Large intestine (tissue), 3 donors: ENCODE results near the gene MNT. TPM values are rescaled to one million over a fixed set of nuclear protein-coding genes. Genes with fewer than 3 reads are reported as not detected.
A peak's percentile ranks its signal among the peaks of the same experiment; 100 is the strongest.

ENCODE experiments used
- DNase-seq, 2 donors: peaks; one replicate each; pipeline versions ENCODE4 v3.0.0 to v3.0.0-alpha.2; 2013
- H3K27ac ChIP-seq: one replicate; pipeline ENCODE4 v1.5.1; 2013; ENCODE audit warnings: low read length
- H3K27me3 ChIP-seq: 2 replicates; pipeline ENCODE4 v1.6.1; 2013; ENCODE audit warnings: low read length; ENCODE audit not compliant: control insufficient read depth, insufficient read depth
- H3K36me3 ChIP-seq: 2 replicates; pipeline ENCODE4 v1.6.1; 2013; ENCODE audit warnings: low read length; ENCODE audit not compliant: control insufficient read depth, insufficient read depth
- H3K4me1 ChIP-seq: one replicate; pipeline ENCODE4 v1.6.1; 2013; ENCODE audit warnings: low read length; ENCODE audit not compliant: control insufficient read depth, insufficient read depth
- H3K4me3 ChIP-seq: one replicate; pipeline ENCODE4 v1.5.1; 2013; ENCODE audit warnings: low read length
- H3K9me3 ChIP-seq: one replicate; pipeline ENCODE4 v1.6.1; 2013; ENCODE audit warnings: mild to moderate bottlenecking, low read depth, low read length, moderate library complexity; ENCODE audit not compliant: control insufficient read depth
- WGBS: methylation state at CpG from one replicate; pipeline ENCODE4 v1.1.5; 2013; ENCODE audit warnings: low lambda C conversion rate; ENCODE audit not compliant: insufficient coverage; 5-methylcytosine and 5-hydroxymethylcytosine counted together
- polyA plus RNA-seq: library from polyadenylated mRNA; unstranded; fragments of 120-200 nt; gene quantifications from one replicate; pipeline ENCODE4 v1.2.1, GENCODE V29; 2013

MNT gene
- polyA plus RNA-seq, 1 donor: 20.3 TPM

- H3K4me3 ChIP-seq: no peak overlapping the region
- no peaks in the 10 kb centered on the region for H3K27me3 ChIP-seq
- H3K36me3 ChIP-seq: peaks cover 30% of the 10 kb centered on the region
- peaks cover 25% of the 10 kb centered on the region for H3K4me1 ChIP-seq
- no peak for DNase-seq
- no CpG with 5 or more reads among the region's 12 CpGs for WGBS
- H3K27ac ChIP-seq: no peak overlapping the region
- no peaks in the 10 kb centered on the region for H3K9me3 ChIP-seq
Observed at GRCh38 chr17:2390199-2390836, 10.5 kb downstream of the MNT start.

- Histone ChIP-seq H3K27me3 (no peaks in the 10 kb centered on the region), H3K36me3 (peaks cover 32% of the 10 kb centered on the region), H3K9me3 (no peaks in the 10 kb centered on the region), H3K4me3 (no peak overlapping the region), H3K27ac (no peak overlapping the region), H3K4me1 (peaks cover 13% of the 10 kb centered on the region)
- no CpG with 5 or more reads among the region's 15 CpGs for WGBS
- DNase-seq: no peak
Observed at GRCh38 chr17:2388683-2389055, 12.2 kb downstream of the MNT start.

GRCh38 chr17:2388020-2388682, 12.7 kb downstream of the MNT start:
- Histone ChIP-seq H3K27ac (no peak overlapping the region), H3K9me3 (no peaks in the 10 kb centered on the region), H3K36me3 (peaks cover 32% of the 10 kb centered on the region), H3K4me1 (peaks cover 16% of the 10 kb centered on the region), H3K27me3 (no peaks in the 10 kb centered on the region), H3K4me3 (no peak overlapping the region)
- no CpG with 5 or more reads among the region's 21 CpGs for WGBS
- no peak for DNase-seq

GRCh38 chr17:2387086-2388019, 13.5 kb downstream of the MNT start:
- H3K4me1 ChIP-seq: peaks cover 18% of the 10 kb centered on the region
- no peak overlapping the region for H3K4me3 ChIP-seq
- no peak for DNase-seq
- no peak overlapping the region for H3K27ac ChIP-seq
- H3K36me3 ChIP-seq: peaks cover 32% of the 10 kb centered on the region
- H3K9me3 ChIP-seq: no peaks in the 10 kb centered on the region
- H3K27me3 ChIP-seq: no peaks in the 10 kb centered on the region
- WGBS: no CpG with 5 or more reads among the region's 41 CpGs

GRCh38 chr17:2386400-2387085, 14.3 kb downstream of the MNT start:
- no CpG with 5 or more reads among the region's 22 CpGs for WGBS
- Histone ChIP-seq H3K27ac (no peak overlapping the region), H3K4me1 (peaks cover 10% of the 10 kb centered on the region), H3K4me3 (no peak overlapping the region), H3K27me3 (no peaks in the 10 kb centered on the region), H3K36me3 (peaks cover 35% of the 10 kb centered on the region), H3K9me3 (no peaks in the 10 kb centered on the region)
- DNase-seq: peak in 1 of 2 donors; percentile 44

- no peaks in the 10 kb centered on the region for H3K9me3 ChIP-seq
- no peaks in the 10 kb centered on the region for H3K27me3 ChIP-seq
- peaks cover 40% of the 10 kb centered on the region for H3K36me3 ChIP-seq
- H3K4me3 ChIP-seq: no peak overlapping the region
- peaks cover 5% of the 10 kb centered on the region for H3K4me1 ChIP-seq
- H3K27ac ChIP-seq: no peak overlapping the region
- no CpG with 5 or more reads among the region's 18 CpGs for WGBS
- no peak for DNase-seq
Observed at GRCh38 chr17:2385240-2386210, 15.3 kb downstream of the MNT start.

GRCh38 chr17:2384439-2385127, 16.3 kb downstream of the MNT start:
- Histone ChIP-seq H3K27me3 (no peaks in the 10 kb centered on the region), H3K4me1 (peaks cover 5% of the 10 kb centered on the region), H3K27ac (no peak overlapping the region), H3K36me3 (peaks cover 43% of the 10 kb centered on the region), H3K4me3 (no peak overlapping the region), H3K9me3 (no peaks in the 10 kb centered on the region)
- no peak for DNase-seq
- WGBS: no CpG with 5 or more reads among the region's 22 CpGs

- 88% methylated on average over 6 of the region's 11 CpGs for WGBS
- H3K4me1 ChIP-seq: peaks cover 5% of the 10 kb centered on the region
- no peaks in the 10 kb centered on the region for H3K9me3 ChIP-seq
- peak in 1 of 2 donors; percentile 46 for DNase-seq
- H3K27me3 ChIP-seq: no peaks in the 10 kb centered on the region
- peaks cover 52% of the 10 kb centered on the region for H3K36me3 ChIP-seq
- H3K27ac ChIP-seq: peak overlapping the region; percentile 13
- H3K4me3 ChIP-seq: no peak overlapping the region
Observed at GRCh38 chr17:2383628-2384167, 17.2 kb downstream of the MNT start.
